HG02759 (cell line): Measurements from ENCODE around the gene SEZ6.
A peak's percentile ranks its signal among the peaks of the same experiment; 100 is the strongest.

Experiments used
- ATAC-seq: cut with Tn5 transposase; IDR thresholded peaks from one replicate; pipeline ENCODE4 v1.9.1; 2021; ENCODE audit warnings: mild to moderate bottlenecking, moderate library complexity; ENCODE audit not compliant: unreplicated experiment

Gene SEZ6

DNA sequence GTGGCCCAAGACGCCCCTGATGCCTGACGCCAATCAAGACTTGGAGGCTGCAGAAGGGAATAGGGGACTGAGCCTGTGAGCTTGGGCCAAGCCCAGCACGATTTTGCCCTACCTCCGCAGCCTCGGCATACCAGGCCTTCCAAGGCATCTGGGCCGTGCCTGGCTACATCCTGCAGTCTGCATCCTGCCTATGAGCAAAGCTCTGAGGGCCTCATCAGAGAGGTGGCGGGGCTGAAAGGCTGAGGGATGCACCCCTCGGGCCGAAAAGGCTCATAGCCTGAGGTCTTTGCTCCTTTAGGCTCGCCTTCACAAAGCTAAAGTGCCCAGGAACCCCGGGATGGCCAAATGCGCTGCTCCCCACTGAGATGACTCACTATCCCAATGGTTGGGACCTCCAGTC lies 2.5 kb downstream of the SEZ6 start:
- no peak for ATAC-seq

DNA sequence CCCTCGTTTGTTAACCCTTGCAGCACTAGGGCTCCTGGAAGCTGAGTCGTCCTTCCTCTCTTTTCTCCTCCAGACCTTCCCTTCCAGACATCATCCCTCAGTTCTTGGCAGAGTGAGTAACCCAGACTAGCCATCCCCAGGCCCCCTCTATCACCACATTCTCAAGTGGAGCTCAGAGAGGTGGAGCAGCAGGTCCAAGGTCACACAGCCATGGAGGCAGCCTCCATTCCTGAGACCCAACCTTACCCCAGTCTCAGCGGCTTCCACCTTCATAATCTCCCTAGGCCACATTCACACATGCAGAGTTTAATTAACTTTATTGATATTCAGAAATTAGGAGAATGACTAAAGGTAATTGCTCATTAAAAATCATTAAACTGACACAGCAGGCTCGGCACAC lies 3.0 kb downstream of the SEZ6 start:
- no peak for ATAC-seq

DNA sequence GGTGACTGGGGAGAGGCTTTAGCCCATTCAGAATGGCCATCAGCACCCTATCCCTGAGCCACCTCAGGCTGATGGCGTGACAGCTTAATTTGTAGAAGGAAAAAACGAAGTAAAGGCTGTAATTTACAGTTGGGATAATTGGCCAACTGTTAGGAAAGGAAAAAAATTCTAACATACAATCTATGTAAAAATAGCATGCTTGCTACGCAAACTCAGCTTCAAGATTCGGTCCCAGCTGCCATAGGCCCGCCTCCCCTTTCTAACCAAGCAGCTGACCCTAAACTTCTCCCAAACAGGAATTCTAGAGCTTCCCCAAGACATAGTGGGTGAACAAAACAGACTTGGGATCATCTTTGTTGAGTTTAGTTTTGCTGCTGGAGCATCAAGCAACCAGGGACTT lies 4.9 kb downstream of the SEZ6 start:
- ATAC-seq = no peak

- no peak for ATAC-seq
Observed at GRCh38 chr17:28999206-28999605, 6.6 kb downstream of the SEZ6 start.

GRCh38 chr17:28997806-28998205 lies 8.0 kb downstream of the SEZ6 start:
- ATAC-seq = no peak

- ATAC-seq = no peak
Observed at GRCh38 chr17:28996554-28997096, 9.2 kb downstream of the SEZ6 start.

DNA sequence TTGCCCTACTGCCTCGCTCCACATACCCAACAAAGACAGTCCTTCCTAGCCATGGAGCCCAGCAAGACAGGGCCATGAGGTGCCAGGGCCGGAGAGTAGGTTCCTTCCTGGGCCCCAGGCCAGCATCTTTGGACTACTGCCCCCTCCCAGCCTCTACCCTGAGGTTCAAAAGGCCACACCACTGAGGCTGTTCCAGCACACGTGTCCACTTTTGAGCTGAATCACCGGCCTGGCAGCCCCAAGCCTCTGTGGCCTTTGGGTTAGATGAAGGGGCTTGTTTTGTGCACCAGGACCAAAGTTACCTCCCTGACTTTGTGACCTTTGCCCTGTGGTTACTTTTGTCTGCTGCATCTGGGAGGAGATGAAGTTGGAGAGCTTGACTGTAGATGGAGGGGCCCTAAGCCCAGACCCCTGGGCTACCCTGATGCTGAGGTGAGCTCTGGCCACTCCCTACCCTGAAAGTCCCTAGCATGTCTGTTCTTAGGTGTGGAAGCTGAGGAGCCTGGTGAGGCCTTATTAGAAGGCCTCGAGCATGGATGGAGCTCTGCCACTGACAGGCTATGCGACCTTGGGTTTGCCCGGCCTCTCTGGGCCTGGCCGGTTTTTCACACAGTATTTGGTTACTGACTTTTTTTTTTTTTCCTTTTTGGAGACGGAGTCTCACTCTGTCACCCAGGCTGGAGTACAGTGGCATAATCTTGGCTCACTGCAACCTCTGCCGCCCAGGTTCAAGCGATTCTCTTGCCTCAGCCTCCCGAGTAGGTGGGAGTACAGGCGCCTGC lies 12.0 kb downstream of the SEZ6 start:
- no peak for ATAC-seq

DNA sequence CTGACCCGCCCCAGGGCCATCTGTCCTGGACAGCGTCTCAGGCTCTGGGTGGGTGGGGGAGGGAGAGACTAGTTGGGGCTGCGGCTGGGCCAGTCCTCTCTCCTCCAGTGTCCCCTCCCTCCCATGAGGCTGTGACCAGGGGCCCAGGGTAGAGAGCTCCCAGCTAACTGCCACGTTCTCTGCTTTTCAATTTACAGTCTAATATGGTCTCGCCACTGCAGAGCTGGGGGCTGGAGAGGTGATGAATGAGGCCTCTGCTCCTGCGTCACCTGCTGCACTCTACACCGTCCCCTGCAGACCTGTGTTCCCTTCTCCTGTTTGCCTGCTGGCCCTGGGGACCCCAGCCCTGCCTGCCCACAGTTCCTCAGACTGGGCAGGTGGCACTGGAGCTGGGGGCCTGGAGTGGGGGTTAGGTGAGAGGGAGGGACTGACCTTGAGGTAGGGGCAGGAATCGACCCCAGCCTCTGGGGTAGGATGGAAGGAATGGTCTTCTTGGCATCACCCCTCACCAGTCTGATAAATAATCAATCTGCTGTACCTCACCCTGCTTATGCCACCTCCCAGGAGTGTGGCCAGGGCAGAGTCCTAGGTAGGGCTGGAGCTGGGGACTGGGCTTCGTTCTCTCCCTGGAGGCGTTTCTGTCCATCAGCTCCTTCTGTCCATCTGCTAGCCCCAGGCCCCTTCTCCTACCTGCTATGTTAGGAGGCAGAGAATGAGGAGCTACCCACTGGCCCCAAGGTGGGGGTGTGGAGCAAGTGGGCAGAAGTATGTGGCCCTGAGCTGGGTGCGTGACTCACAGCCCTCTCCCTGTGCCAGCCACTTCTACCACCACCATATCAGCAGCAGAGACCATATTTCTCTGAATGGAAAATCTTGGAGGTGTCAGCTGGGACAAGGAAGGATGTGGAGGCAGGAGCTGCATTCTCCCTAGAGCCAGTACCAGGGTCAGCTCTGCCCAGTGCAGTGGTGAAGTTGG lies 12.9 kb downstream of the SEZ6 start:
- no peak for ATAC-seq

GRCh38 chr17:28992185-28992584 lies 13.6 kb downstream of the SEZ6 start:
- no peak for ATAC-seq

GRCh38 chr17:28991779-28992178 lies 14.1 kb downstream of the SEZ6 start:
- no peak for ATAC-seq

- ATAC-seq = no peak
Observed at GRCh38 chr17:28989028-28989427, 16.8 kb downstream of the SEZ6 start.

GRCh38 chr17:28988475-28988874 lies 17.4 kb downstream of the SEZ6 start:
- no peak for ATAC-seq

DNA sequence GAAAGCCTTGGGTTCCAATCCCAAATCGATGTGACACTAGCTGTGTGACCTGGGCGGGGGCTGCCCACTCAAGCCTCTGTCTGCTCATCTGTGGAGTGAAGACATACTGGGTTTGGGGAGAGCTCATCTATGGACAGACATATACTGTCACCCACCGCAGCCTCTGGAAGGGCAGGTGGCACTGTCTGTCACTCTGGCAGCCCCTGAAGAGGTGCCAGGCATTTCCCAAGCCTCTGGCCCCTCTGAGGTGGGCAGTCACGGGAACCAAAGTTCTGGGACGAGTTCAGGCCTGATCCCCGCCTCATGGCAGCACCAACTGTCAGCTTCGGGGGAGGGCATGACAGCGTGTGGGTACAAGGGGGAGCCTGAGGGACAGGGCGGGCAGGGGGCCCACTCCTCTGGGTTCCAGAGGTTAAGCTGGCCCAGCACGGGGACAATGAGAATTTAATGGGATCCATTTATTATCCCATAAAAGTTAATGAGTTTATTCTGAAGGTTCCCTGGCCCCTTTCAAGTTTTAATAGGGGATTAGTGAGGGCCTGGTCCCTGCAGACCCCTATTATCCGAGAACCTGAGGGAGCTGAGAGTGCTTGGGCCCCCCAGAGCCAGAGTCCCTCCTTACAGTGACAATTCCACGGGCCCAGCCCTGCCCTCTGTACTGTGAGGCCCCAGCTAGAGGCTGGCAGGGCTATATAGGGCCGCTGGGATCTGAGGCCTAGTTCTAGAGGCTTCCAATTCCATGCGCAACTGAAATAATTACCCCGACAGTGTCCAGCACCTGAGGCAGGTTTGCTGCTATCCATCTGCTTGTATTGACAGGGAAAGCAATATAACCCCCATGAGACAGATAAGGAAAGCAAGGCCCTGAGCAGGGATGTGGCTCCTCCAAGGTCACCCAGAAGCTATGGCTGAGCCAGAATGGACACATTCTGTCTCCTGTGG lies 18.8 kb downstream of the SEZ6 start:
- ATAC-seq = no peak

DNA sequence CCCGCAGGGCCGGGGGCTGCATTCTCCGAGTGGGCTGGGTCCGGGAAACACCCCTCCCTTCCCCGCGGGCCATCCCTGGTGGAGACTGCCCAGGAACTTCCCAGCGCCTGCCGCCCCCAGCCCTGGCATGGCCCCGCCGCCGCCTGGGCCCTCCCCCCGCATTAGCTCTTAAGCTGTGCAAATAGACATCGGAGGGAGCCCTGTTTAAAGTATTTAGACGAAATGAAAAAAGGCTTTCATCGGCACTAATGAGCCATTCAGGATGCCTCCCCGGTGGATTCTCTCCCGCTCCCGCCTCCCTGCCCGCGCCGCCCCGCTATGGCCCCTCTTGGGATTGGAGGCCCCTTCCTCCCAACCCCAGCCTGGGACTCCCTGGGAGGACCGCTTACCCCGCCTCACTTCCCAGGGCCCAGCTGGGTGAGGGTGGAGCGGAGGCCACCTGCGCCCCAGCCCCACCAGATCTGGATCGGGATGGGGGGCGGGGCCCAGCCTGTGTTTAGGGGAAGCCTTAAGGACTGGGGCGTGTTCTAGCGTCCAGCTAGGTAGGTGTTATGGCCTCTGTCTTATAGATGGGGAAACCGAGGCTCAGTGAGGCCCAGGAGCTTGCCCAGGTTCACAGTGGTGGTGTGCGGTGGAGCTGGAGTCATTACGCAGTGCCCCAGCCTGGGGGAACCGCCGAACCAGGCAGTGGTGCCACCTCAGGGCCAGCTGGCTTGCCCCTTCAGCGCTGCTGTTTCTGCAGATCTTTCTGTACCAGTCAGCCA lies 19.7 kb downstream of the SEZ6 start:
- ATAC-seq = no peak

- no peak for ATAC-seq
Observed at GRCh38 chr17:28983286-28984230, 22.3 kb downstream of the SEZ6 start.

DNA sequence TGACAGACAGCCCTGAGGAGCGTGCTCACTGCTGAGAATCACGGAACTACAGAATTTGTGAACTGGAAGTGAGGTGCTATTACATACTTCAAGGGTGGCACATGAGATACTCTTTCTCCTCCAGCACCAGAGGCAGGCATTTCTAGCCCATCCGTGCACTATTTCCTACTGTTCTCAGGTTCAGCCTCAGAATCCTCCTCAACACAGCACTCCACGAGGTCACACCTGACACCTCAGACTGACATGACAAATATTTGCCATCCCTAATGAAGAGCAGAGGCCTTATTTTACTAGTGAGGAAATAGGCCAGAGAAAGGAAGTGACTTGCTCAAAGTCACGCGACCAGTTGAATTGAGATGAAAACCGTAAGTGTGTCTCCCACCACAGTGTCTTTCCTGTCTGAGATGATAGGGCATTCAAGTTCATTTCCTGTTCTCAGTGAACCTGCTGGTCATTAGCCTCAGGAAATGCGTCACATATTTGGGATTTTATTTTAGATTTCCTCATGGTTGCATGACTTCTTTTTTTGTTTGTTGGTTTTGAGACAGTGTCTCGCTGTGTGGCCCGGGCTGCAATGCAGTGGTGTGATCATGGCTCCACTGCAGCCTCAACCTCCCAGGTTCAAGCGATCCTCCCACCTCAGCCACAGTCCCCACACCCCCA lies 23.6 kb downstream of the SEZ6 start:
- ATAC-seq = peak; percentile 60

- no peak for ATAC-seq
Observed at GRCh38 chr17:28978356-28978964, 27.4 kb downstream of the SEZ6 start.
